AG04450 (cell line): Measurements from ENCODE around the gene C1QTNF1. TPM values are rescaled to one million over a fixed set of nuclear protein-coding genes. Genes with fewer than 3 reads are reported as not detected.

ENCODE experiments used
- CTCF ChIA-PET: fragments of 300-600, 350-600 bp; formaldehyde crosslinking; extraction: SDS; loops from one replicate; lab custom pipeline; 2022; ENCODE audit warnings: antibody characterized with exemption, inconsistent platforms; lab: Charles Lee
- POLR2A ChIA-PET: fragments of 350-600 bp; formaldehyde crosslinking; extraction: SDS; loops from one replicate; lab custom pipeline; 2021; ENCODE audit warnings: antibody characterized with exemption, inconsistent platforms; lab: Yijun Ruan, JAX
- DNase-seq: peaks from one replicate; pipeline ENCODE4 v3.0.0-alpha.2; 2011; ENCODE audit warnings: low read depth, low spot score
- H3K27ac ChIP-seq: one replicate; pipeline ENCODE4 v1.5.1; 2012; ENCODE audit warnings: low read depth, low read length, control low read depth
- H3K27me3 ChIP-seq: one replicate; pipeline ENCODE4 v1.6.0; 2012; ENCODE audit warnings: low read length; ENCODE audit not compliant: control insufficient read depth, insufficient read depth
- H3K4me3 ChIP-seq: 2 replicates; pipeline ENCODE4 v1.5.1; 2011; ENCODE audit warnings: mild to moderate bottlenecking, low read depth, low read length, control low read depth
- H3K9me3 ChIP-seq: 2 replicates; pipeline ENCODE4 v1.5.1; 2012; ENCODE audit warnings: low read length; ENCODE audit not compliant: control insufficient read depth, insufficient read depth
- CTCF ChIP-seq: IDR thresholded peaks from 2 replicates; pipeline ENCODE4 v1.5.1; 2011; ENCODE audit warnings: low read depth, low read length, control low read depth, inconsistent platforms
- polyA plus RNA-seq: library from polyadenylated mRNA; depleted of rRNA; stranded (reverse); fragments of >200 nt; gene quantifications from 2 replicates; pipeline ENCODE4 v1.2.3, GENCODE V29; 2011; rRNA removed

C1QTNF1 gene
- polyA plus RNA-seq, 1 experiment: 15.4 TPM

GRCh38 chr17:79096477-79096876 lies 72.5 kb downstream of the C1QTNF1 start:
- Histone ChIP-seq H3K27ac (no peak overlapping the region), H3K4me3 (no peak overlapping the region), H3K9me3 (no peaks in the 10 kb centered on the region), H3K27me3 (peaks cover 58% of the 10 kb centered on the region)
- TF ChIP-seq CTCF: no peak
- POLR2A ChIA-PET: no interaction called here
- CTCF ChIA-PET: no interaction called here
- no peak for DNase-seq

GRCh38 chr17:79097226-79098055 lies 73.5 kb downstream of the C1QTNF1 start:
- Histone ChIP-seq H3K27ac (no peak overlapping the region), H3K4me3 (no peak overlapping the region), H3K27me3 (peaks cover 67% of the 10 kb centered on the region), H3K9me3 (no peaks in the 10 kb centered on the region)
- no peak for TF ChIP-seq CTCF
- DNase-seq: no peak
- POLR2A ChIA-PET: no interaction called here
- CTCF ChIA-PET: no interaction called here

DNA sequence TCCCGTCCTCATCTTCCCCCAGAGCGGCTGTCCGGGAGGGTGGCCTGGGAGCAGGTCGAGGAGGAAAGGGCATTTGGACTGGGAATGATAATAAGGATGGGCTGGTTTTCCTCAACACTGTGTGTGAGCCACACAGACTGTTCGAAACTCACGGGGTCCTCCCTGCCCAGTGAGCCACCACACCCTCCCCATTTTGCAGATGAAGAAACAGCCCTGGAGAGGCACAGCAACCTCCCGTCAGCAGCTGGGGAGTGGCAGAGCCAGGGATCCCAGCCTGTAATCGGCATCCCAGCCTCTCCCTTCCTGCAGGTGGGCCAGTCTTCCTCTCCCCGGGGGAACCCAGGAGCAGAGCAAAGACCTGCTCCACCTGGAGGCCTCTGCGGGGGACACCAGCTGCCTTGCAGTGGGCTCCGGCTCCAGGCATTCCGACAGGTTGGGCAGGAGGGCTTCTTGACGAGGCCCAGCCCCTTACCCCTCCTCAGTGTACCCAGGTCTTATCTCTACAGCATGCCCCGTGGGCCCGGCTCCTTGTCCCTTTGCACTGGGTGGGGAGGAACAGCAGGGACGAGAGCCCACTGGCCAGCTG lies 74.4 kb downstream of the C1QTNF1 start:
- ChIA-PET CTCF (no interaction called here), POLR2A (no interaction called here)
- Histone ChIP-seq H3K4me3 (no peak overlapping the region), H3K9me3 (no peaks in the 10 kb centered on the region), H3K27ac (no peak overlapping the region), H3K27me3 (peaks cover 68% of the 10 kb centered on the region)
- TF ChIP-seq CTCF: no peak
- no peak for DNase-seq

Other genes starting within 250 kb of the C1QTNF1 start
- 12.5 and 13.7 TPM in 2 replicates for gene CYTH1, start 241.9 kb upstream of the C1QTNF1 start, polyA plus RNA-seq
- 18.3 and 19.2 TPM in 2 replicates for gene USP36, start 183.4 kb upstream of the C1QTNF1 start, polyA plus RNA-seq
- 0.11 and 0.19 TPM in 2 replicates for gene CEP295NL, start 121.0 kb upstream of the C1QTNF1 start, polyA plus RNA-seq
- 356 and 387 TPM in 2 replicates for gene TIMP2, start 98.8 kb upstream of the C1QTNF1 start, polyA plus RNA-seq
- 126 and 171 TPM in 2 replicates for gene LGALS3BP, start 44.2 kb upstream of the C1QTNF1 start, polyA plus RNA-seq
- 61.6 and 65.5 TPM in 2 replicates for gene CANT1, start 14.4 kb upstream of the C1QTNF1 start, polyA plus RNA-seq
- gene ENGASE, start 50.7 kb downstream of the C1QTNF1 start, polyA plus RNA-seq: 5.9 and 6.0 TPM in 2 replicates